ENCODE results near the gene KIAA0825. TPM values are rescaled to one million over a fixed set of nuclear protein-coding genes. Genes with fewer than 3 reads are reported as not detected.
A peak's percentile ranks its signal among the peaks of the same experiment; 100 is the strongest.

Gene KIAA0825
- polyA plus RNA-seq, 3 donors: 0.56 to 1.3 (median 0.89) TPM

DNA sequence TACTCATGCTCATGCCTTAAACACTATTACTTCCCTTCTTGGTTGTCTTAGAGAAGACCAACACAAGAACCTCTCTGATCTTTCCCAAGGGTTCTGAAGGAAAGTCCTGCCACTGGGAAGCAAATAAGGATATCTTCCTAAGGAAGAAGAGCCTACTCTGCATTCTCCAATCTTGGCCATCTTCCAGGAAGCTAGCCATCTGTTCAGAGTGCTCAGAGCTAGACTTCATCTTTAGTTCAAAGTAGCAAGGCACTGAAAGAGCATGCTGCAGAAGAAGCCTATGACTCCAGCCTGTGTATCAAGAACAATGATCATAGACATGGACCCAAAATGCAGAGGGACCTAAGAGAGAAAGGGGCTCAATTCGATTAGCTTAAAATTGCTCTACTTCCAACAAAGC lies 114.7 kb downstream of the KIAA0825 start:
- no CpG with 5 or more reads among the region's 1 CpG for WGBS (ENCODE audit: insufficient coverage)
- H3K36me3 ChIP-seq (replicated peaks in 1 of 2; ENCODE audit: control insufficient read depth in 1 of 2, insufficient read depth in 2 of 2, low read length in 2 of 2): no peaks in the 10 kb centered on the region

DNA sequence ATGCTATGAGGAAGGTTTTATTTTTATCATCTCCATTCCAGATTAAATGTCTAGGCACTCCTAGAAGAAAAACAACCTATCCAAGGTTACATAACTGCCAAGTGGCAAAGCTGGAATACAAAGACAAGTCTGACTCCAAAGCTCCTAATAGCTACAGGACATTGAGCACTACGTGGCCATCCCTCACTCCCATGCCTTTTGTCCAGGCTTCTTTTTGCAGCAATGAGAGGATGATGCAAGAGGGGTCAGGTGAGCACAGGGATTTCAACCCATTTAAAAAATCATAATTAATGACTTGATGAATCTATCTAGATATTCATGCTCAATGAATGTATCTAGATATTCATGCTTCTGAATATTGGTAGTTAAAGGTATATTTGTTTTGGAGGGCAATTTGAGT lies 117.0 kb downstream of the KIAA0825 start:
- TF ChIP-seq, protein P1, sequence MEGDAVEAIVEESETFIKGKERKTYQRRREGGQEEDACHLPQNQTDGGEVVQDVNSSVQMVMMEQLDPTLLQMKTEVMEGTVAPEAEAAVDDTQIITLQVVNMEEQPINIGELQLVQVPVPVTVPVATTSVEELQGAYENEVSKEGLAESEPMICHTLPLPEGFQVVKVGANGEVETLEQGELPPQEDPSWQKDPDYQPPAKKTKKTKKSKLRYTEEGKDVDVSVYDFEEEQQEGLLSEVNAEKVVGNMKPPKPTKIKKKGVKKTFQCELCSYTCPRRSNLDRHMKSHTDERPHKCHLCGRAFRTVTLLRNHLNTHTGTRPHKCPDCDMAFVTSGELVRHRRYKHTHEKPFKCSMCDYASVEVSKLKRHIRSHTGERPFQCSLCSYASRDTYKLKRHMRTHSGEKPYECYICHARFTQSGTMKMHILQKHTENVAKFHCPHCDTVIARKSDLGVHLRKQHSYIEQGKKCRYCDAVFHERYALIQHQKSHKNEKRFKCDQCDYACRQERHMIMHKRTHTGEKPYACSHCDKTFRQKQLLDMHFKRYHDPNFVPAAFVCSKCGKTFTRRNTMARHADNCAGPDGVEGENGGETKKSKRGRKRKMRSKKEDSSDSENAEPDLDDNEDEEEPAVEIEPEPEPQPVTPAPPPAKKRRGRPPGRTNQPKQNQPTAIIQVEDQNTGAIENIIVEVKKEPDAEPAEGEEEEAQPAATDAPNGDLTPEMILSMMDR (IDR thresholded peaks at IDR 0.05): no peak
- Histone ChIP-seq H3K9ac (ENCODE audit: insufficient read depth, low read length, poor library complexity, severe bottlenecking) (no peak overlapping the region), H3K27me3 (ENCODE audit: control insufficient read depth in 2 of 2, insufficient read depth in 2 of 2, low read length in 2 of 2) (no peaks in the 10 kb centered on the region)

More for the DNA sequence above, 114.7 kb downstream of the KIAA0825 start:
- no peaks in the 10 kb centered on the region for H3K4me1 Mint-ChIP-seq
- Histone ChIP-seq H3K27me3 (ENCODE audit: control insufficient read depth in 2 of 2, insufficient read depth in 2 of 2, low read length in 2 of 2) (no peaks in the 10 kb centered on the region), H3K27ac (ENCODE audit: low read depth in 1 of 2, low read length in 2 of 2) (no peak overlapping the region), H4K20me1 (ENCODE audit: insufficient read depth, low read length) (no peaks in the 10 kb centered on the region), H3K4me2 (replicated peaks; ENCODE audit: extremely low read depth, low read length, poor library complexity, severe bottlenecking) (no peak overlapping the region), H3K4me1 (ENCODE audit: control insufficient read depth in 1 of 2, insufficient read depth in 2 of 2, low read length in 2 of 2) (no peaks in the 10 kb centered on the region), H3K9me3 (replicated peaks in 1 of 2; ENCODE audit: control insufficient read depth in 1 of 2, insufficient read depth in 1 of 2, low read length in 2 of 2) (no peaks in the 10 kb centered on the region), H3K9ac (ENCODE audit: insufficient read depth, low read length, poor library complexity, severe bottlenecking) (no peak overlapping the region), H2AFZ (ENCODE audit: insufficient read depth, low read depth, low read length, poor library complexity, severe bottlenecking) (no peak overlapping the region), H3K79me2 (ENCODE audit: insufficient read depth, low read length) (no peaks in the 10 kb centered on the region), H3K4me3 (replicated peaks in 1 of 3; ENCODE audit: low read depth in 2 of 3, low read length in 3 of 3) (no peak overlapping the region)
- no peak for DNase-seq
- TF ChIP-seq, protein P1 (IDR thresholded peaks at IDR 0.05): no peak
- no peaks in the 10 kb centered on the region for H3K9me3 Mint-ChIP-seq
- H3K27me3 Mint-ChIP-seq (ENCODE audit: low read depth in 3 of 3): no peaks in the 10 kb centered on the region
- H3K36me3 Mint-ChIP-seq: no peaks in the 10 kb centered on the region
- no peak overlapping the region for H3K27ac Mint-ChIP-seq
- no peak overlapping the region for H3K4me3 Mint-ChIP-seq
- intact Hi-C loops (cut with micrococcal nuclease): no loop called here

More for the DNA sequence above, 117.0 kb downstream of the KIAA0825 start:
- H3K4me3 ChIP-seq (replicated peaks in 1 of 3; ENCODE audit: low read depth in 2 of 3, low read length in 3 of 3): no peak overlapping the region
- H3K27me3 Mint-ChIP-seq (ENCODE audit: low read depth in 3 of 3): no peaks in the 10 kb centered on the region
- H3K4me1 ChIP-seq (ENCODE audit: control insufficient read depth in 1 of 2, insufficient read depth in 2 of 2, low read length in 2 of 2): no peaks in the 10 kb centered on the region
- intact Hi-C loops (cut with micrococcal nuclease): no loop called here
- H3K36me3 ChIP-seq (replicated peaks in 1 of 2; ENCODE audit: control insufficient read depth in 1 of 2, insufficient read depth in 2 of 2, low read length in 2 of 2): no peaks in the 10 kb centered on the region
- no peaks in the 10 kb centered on the region for H3K4me1 Mint-ChIP-seq
- no peak overlapping the region for H2AFZ ChIP-seq (ENCODE audit: insufficient read depth, low read depth, low read length, poor library complexity, severe bottlenecking)
- H4K20me1 ChIP-seq (ENCODE audit: insufficient read depth, low read length): no peaks in the 10 kb centered on the region
- no peaks in the 10 kb centered on the region for H3K36me3 Mint-ChIP-seq
- H3K9me3 Mint-ChIP-seq: no peaks in the 10 kb centered on the region
- no peak overlapping the region for H3K4me2 ChIP-seq (replicated peaks; ENCODE audit: extremely low read depth, low read length, poor library complexity, severe bottlenecking)
- H3K27ac Mint-ChIP-seq: peak overlapping the region in 1 of 7 donors; percentile 20
- no peaks in the 10 kb centered on the region for H3K79me2 ChIP-seq (ENCODE audit: insufficient read depth, low read length)
- DNase-seq: no peak
- WGBS (ENCODE audit: insufficient coverage): no CpG with 5 or more reads among the region's 1 CpG
- H3K4me3 Mint-ChIP-seq: no peak overlapping the region
- no peak overlapping the region for H3K27ac ChIP-seq (ENCODE audit: low read depth in 1 of 2, low read length in 2 of 2)
- H3K9me3 ChIP-seq (replicated peaks in 1 of 2; ENCODE audit: control insufficient read depth in 1 of 2, insufficient read depth in 1 of 2, low read length in 2 of 2): no peaks in the 10 kb centered on the region

All from CD14-positive monocyte (primary cell).